ENCODE measurements around the gene TXNIP. TPM values are rescaled to one million over a fixed set of nuclear protein-coding genes. Genes with fewer than 3 reads are reported as not detected.

The TXNIP gene
- total RNA-seq, 3 donors from 2014 or later = 683 to 1,682 (median 830) TPM

- Histone ChIP-seq H3K4me1 (ENCODE audit: low read depth) (peaks cover 7% of the 10 kb centered on the region), H3K9me3 (no peaks in the 10 kb centered on the region), H3K4me3 (no peak overlapping the region), H3K36me3 (ENCODE audit: low read depth) (no peaks in the 10 kb centered on the region)
- TF ChIP-seq, protein P1, sequence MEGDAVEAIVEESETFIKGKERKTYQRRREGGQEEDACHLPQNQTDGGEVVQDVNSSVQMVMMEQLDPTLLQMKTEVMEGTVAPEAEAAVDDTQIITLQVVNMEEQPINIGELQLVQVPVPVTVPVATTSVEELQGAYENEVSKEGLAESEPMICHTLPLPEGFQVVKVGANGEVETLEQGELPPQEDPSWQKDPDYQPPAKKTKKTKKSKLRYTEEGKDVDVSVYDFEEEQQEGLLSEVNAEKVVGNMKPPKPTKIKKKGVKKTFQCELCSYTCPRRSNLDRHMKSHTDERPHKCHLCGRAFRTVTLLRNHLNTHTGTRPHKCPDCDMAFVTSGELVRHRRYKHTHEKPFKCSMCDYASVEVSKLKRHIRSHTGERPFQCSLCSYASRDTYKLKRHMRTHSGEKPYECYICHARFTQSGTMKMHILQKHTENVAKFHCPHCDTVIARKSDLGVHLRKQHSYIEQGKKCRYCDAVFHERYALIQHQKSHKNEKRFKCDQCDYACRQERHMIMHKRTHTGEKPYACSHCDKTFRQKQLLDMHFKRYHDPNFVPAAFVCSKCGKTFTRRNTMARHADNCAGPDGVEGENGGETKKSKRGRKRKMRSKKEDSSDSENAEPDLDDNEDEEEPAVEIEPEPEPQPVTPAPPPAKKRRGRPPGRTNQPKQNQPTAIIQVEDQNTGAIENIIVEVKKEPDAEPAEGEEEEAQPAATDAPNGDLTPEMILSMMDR (IDR thresholded peaks at IDR 0.05) = no peak
- intact Hi-C loops (cut with DNase I, micrococcal nuclease) = loop anchor here in 1 of 2 donors (5.0 to 10.0 kb wide), 2 partner anchors 119 to 166 kb away; partner anchors contain the start of gene NUDT17
- DNase-seq (no peak), ATAC-seq (no peak)
Observed at GRCh38 chr1:146013559-146013922, 17.2 kb upstream of the TXNIP start.

GRCh38 chr1:146012703-146013558 lies 16.6 kb upstream of the TXNIP start:
- ATAC-seq (peak; percentile 70), DNase-seq (peak in 1 of 3 donors; percentile 86)
- TF ChIP-seq, protein P1 (IDR thresholded peaks at IDR 0.05) = peak; percentile 36
- Histone ChIP-seq H3K36me3 (ENCODE audit: low read depth) (no peaks in the 10 kb centered on the region), H3K4me1 (ENCODE audit: low read depth) (peaks cover 7% of the 10 kb centered on the region), H3K9me3 (no peaks in the 10 kb centered on the region), H3K4me3 (no peak overlapping the region)
- intact Hi-C loops (cut with DNase I, micrococcal nuclease) = loop anchor here in 1 of 2 donors (5.0 to 10.0 kb wide), 2 partner anchors 118 to 166 kb away; partner anchors contain the start of gene NUDT17

GRCh38 chr1:146010126-146010738 lies 13.9 kb upstream of the TXNIP start:
- intact Hi-C loops (cut with DNase I, micrococcal nuclease) = loop anchor here in 1 of 2 donors (5.0 to 10.0 kb wide), 2 partner anchors 115 to 163 kb away; partner anchors contain the start of gene NUDT17
- TF ChIP-seq, protein P1 (IDR thresholded peaks at IDR 0.05) = no peak
- H3K9me3 ChIP-seq = no peaks in the 10 kb centered on the region
- H3K4me3 ChIP-seq = no peak overlapping the region
- no peaks in the 10 kb centered on the region for H3K36me3 ChIP-seq (ENCODE audit: low read depth)
- ATAC-seq = peak; percentile 71
- peaks cover 7% of the 10 kb centered on the region for H3K4me1 ChIP-seq (ENCODE audit: low read depth)
- DNase-seq = no peak

- H3K36me3 ChIP-seq (ENCODE audit: low read depth) = no peaks in the 10 kb centered on the region
- H3K4me1 ChIP-seq (ENCODE audit: low read depth) = peaks cover 7% of the 10 kb centered on the region
- DNase-seq = no peak
- no peak overlapping the region for H3K4me3 ChIP-seq
- TF ChIP-seq, protein P1 (IDR thresholded peaks at IDR 0.05) = no peak
- no peak for ATAC-seq
- intact Hi-C loops (cut with DNase I, micrococcal nuclease) = loop anchor here (1.0 to 5.0 kb wide), 2 partner anchors 30 to 35 kb away; no protein-coding TSS in a partner anchor
- H3K9me3 ChIP-seq = no peaks in the 10 kb centered on the region
Observed at GRCh38 chr1:146007489-146008133, 11.2 kb upstream of the TXNIP start.

- no peak for ATAC-seq
- Histone ChIP-seq H3K9me3 (no peaks in the 10 kb centered on the region), H3K4me1 (ENCODE audit: low read depth) (peaks cover 22% of the 10 kb centered on the region), H3K4me3 (no peak overlapping the region), H3K36me3 (ENCODE audit: low read depth) (no peaks in the 10 kb centered on the region)
- TF ChIP-seq, protein P1 (IDR thresholded peaks at IDR 0.05) = no peak
- no peak for DNase-seq
- intact Hi-C loops (cut with DNase I, micrococcal nuclease) = no loop called here
Observed at GRCh38 chr1:146001709-146002108, 5.3 kb upstream of the TXNIP start.

Measured in mucosa of descending colon (tissue), 3 donors.